Retina (tissue), 1 donor: ENCODE results near the gene SMARCD3.

Source experiments
- DNase-seq: peaks from one replicate; pipeline ENCODE4 v3.0.0-alpha.2; 2016

The SMARCD3 gene

GRCh38 chr7:151248346-151249033 lies at the start of gene SMARCD3:
SMARCD3 (minus strand) TSS chr7:151248694; CDS start chr7:151248562, 132 bp downstream.
- peak; percentile 82 for DNase-seq

GRCh38 chr7:151296202-151296992 lies 47.9 kb upstream of the SMARCD3 start:
- DNase-seq: no peak

GRCh38 chr7:151292850-151293249 lies 44.4 kb upstream of the SMARCD3 start:
- DNase-seq: no peak

- no peak for DNase-seq
Measured at GRCh38 chr7:151291206-151291605, 42.7 kb upstream of the SMARCD3 start.

GRCh38 chr7:151290355-151290760 lies 41.9 kb upstream of the SMARCD3 start:
- DNase-seq: no peak

GRCh38 chr7:151289891-151290290 lies 41.4 kb upstream of the SMARCD3 start:
- no peak for DNase-seq

- no peak for DNase-seq
Measured at GRCh38 chr7:151286148-151286547, 37.7 kb upstream of the SMARCD3 start.

- no peak for DNase-seq
Measured at GRCh38 chr7:151283302-151283701, 34.8 kb upstream of the SMARCD3 start.

GRCh38 chr7:151282111-151282510 lies 33.6 kb upstream of the SMARCD3 start:
- DNase-seq: no peak

GRCh38 chr7:151281686-151282085 lies 33.2 kb upstream of the SMARCD3 start:
- DNase-seq: no peak

- no peak for DNase-seq
Measured at GRCh38 chr7:151280388-151281019, 32.0 kb upstream of the SMARCD3 start.

GRCh38 chr7:151279868-151280267 lies 31.4 kb upstream of the SMARCD3 start:
- no peak for DNase-seq

GRCh38 chr7:151278949-151279348 lies 30.5 kb upstream of the SMARCD3 start:
- no peak for DNase-seq

GRCh38 chr7:151277631-151278030 lies 29.1 kb upstream of the SMARCD3 start:
- DNase-seq: no peak

GRCh38 chr7:151276666-151277590 lies 28.4 kb upstream of the SMARCD3 start:
- peak; percentile 85 for DNase-seq

- no peak for DNase-seq
Measured at GRCh38 chr7:151275813-151276577, 27.5 kb upstream of the SMARCD3 start.

GRCh38 chr7:151274936-151275812 lies 26.7 kb upstream of the SMARCD3 start:
- no peak for DNase-seq

- DNase-seq: no peak
Measured at GRCh38 chr7:151274396-151274795, 25.9 kb upstream of the SMARCD3 start.

- no peak for DNase-seq
Measured at GRCh38 chr7:151273651-151274390, 25.3 kb upstream of the SMARCD3 start.

GRCh38 chr7:151272877-151273276 lies 24.4 kb upstream of the SMARCD3 start:
- no peak for DNase-seq
